A549 (cell line): ENCODE results near the gene CADPS2. TPM values are rescaled to one million over a fixed set of nuclear protein-coding genes. Genes with fewer than 3 reads are reported as not detected.

ENCODE experiments used
- ATAC-seq, 2 experiments: fragments of 200-7000 bp in 1 of 2; fragments of >200 bp in 1 of 2; cut with Nextera tagmentation in 1 of 2; cut with Tn5 transposase in 1 of 2; 3 replicates each; pipeline versions ENCODE4 v1.8.0 to v1.9.1; 2018 to 2020; ENCODE audit warnings: mild to moderate bottlenecking in 1 of 2, moderate library complexity in 1 of 2
- CTCF ChIA-PET: fragments of 300-600 bp; sonication (Branson Sonifier 250); formaldehyde crosslinking; extraction: SDS; loops from one replicate; lab custom pipeline; 2021; ENCODE audit warnings: antibody characterized with exemption, inconsistent platforms; lab: Yijun Ruan, JAX
- POLR2A ChIA-PET: fragments of 350-600 bp; formaldehyde crosslinking; extraction: SDS; loops from one replicate; lab custom pipeline; 2021; ENCODE audit warnings: antibody characterized with exemption, inconsistent platforms; lab: Yijun Ruan, JAX
- DNase-seq, 2 experiments: peaks; one replicate each; pipeline versions ENCODE4 v3.0.0 to v3.0.0-alpha.2; 2011 to 2016; ENCODE audit warnings: low read depth in 1 of 2, low spot score in 1 of 2
- FAIRE-seq: peaks from 2 replicates; lab custom pipeline; 2011; peaks lifted over from hg19 to GRCh38; lab: Jason Lieb, UNC
- H3K27ac ChIP-seq, 2 experiments: fragments of >200 bp; sonication (Bioruptor Twin); formaldehyde crosslinking; 3 replicates each; pipeline ENCODE4 v1.5.1; 2016 to 2017
- H3K4me1 ChIP-seq: fragments of >200 bp; sonication (Bioruptor Twin); formaldehyde crosslinking; 3 replicates; pipeline ENCODE4 v1.6.1; 2016
- H3K4me2 ChIP-seq: fragments of >200 bp; sonication (Bioruptor Twin); formaldehyde crosslinking; 3 replicates; pipeline ENCODE4 v1.6.1; 2016
- H3K4me3 ChIP-seq: fragments of >200 bp; sonication (Bioruptor Twin); formaldehyde crosslinking; 3 replicates; pipeline ENCODE4 v1.5.1; 2016
- H3K9me3 ChIP-seq: fragments of >200 bp; sonication (Bioruptor Twin); formaldehyde crosslinking; 3 replicates; pipeline ENCODE4 v1.6.1; 2016
- BCL3 ChIP-seq: fragments of >200 bp; sonication (Bioruptor Twin); formaldehyde crosslinking; IDR thresholded peaks from 3 replicates; pipeline ENCODE4 v1.6.1; 2016
- BHLHE40 ChIP-seq: IDR thresholded peaks from 2 replicates; pipeline ENCODE4 v1.6.1; 2012; ENCODE audit warnings: low read depth, low read length, inconsistent platforms
- CEBPB ChIP-seq, 2 experiments: fragments of >200 bp in 1 of 2; sonication (Bioruptor Twin) in 1 of 2; formaldehyde crosslinking in 1 of 2; IDR thresholded peaks; 2 replicates each; pipeline ENCODE4 v1.6.1; 2012 to 2016
- ELK1 ChIP-seq: fragments of 150-350 bp; IDR thresholded peaks from 2 replicates; pipeline ENCODE4 v1.6.1; 2014; ENCODE audit warnings: low read depth, mild to moderate bottlenecking, low read length
- EP300 ChIP-seq, 2 experiments: fragments of >200 bp; sonication (Bioruptor Twin); formaldehyde crosslinking; IDR thresholded peaks; 2 replicates in 1 of 2; 3 replicates in 1 of 2; pipeline ENCODE4 v1.6.1; 2016 to 2017
- FOSB ChIP-seq: fragments of 250-450 bp; sonication (Bioruptor Pico); IDR thresholded peaks from 2 replicates; pipeline ENCODE4 v1.5.0; 2020; ENCODE audit warnings: mild to moderate bottlenecking, moderate library complexity
- GATA3 ChIP-seq: IDR thresholded peaks from 2 replicates; pipeline ENCODE4 v1.6.1; 2012; ENCODE audit warnings: borderline replicate concordance
- JUNB ChIP-seq: fragments of >200 bp; sonication (Bioruptor Twin); formaldehyde crosslinking; IDR thresholded peaks from 2 replicates; pipeline ENCODE4 v1.6.1; 2016
- KDM5A ChIP-seq: fragments of 200-600 bp; sonication (generic); IDR thresholded peaks from 2 replicates; pipeline ENCODE4 v1.6.1; 2016; ENCODE audit warnings: antibody characterized with exemption, mild to moderate bottlenecking
- NR3C1 ChIP-seq: fragments of >200 bp; sonication (Bioruptor Twin); formaldehyde crosslinking; IDR thresholded peaks from 3 replicates; pipeline ENCODE4 v1.6.1; 2017
- PBX3 ChIP-seq: IDR thresholded peaks from 2 replicates; pipeline ENCODE4 v1.6.1; 2012
- PHF8 ChIP-seq: fragments of 200-600 bp; sonication (generic); IDR thresholded peaks from 2 replicates; pipeline ENCODE4 v1.6.1; 2016; ENCODE audit warnings: low read depth, mild to moderate bottlenecking, antibody characterized with exemption, moderate library complexity, borderline replicate concordance
- POLR2A ChIP-seq: IDR thresholded peaks from 2 replicates; pipeline ENCODE4 v1.6.1; 2012; ENCODE audit warnings: mild to moderate bottlenecking, low read length
- POLR2AphosphoS2 ChIP-seq: conservative IDR thresholded peaks from 2 replicates; pipeline ENCODE4 v1.6.1; 2012; ENCODE audit warnings: low read length, improper control_type of control experiment, inconsistent platforms
- RARB ChIP-seq: fragments of 250-450 bp; sonication (Bioruptor Pico); IDR thresholded peaks from 2 replicates; pipeline ENCODE4 v1.8.0; 2021; ENCODE audit warnings: mild to moderate bottlenecking, moderate library complexity
- RCOR1 ChIP-seq: fragments of 150-350 bp; IDR thresholded peaks from 2 replicates; pipeline ENCODE4 v1.6.1; 2014; ENCODE audit warnings: antibody characterized with exemption, low read length, low read depth
- RFX5 ChIP-seq: fragments of 450-650 bp; IDR thresholded peaks from 2 replicates; pipeline ENCODE4 v1.7.1; 2014; ENCODE audit warnings: antibody characterized with exemption, mild to moderate bottlenecking, moderate library complexity
- SMC3 ChIP-seq: fragments of >200 bp; sonication (Bioruptor Twin); formaldehyde crosslinking; IDR thresholded peaks from 3 replicates; pipeline ENCODE4 v1.6.1; 2018; ENCODE audit warnings: inconsistent platforms
- TP53 ChIP-seq: fragments of 250-450 bp; sonication (Bioruptor Pico); IDR thresholded peaks from 2 replicates; pipeline ENCODE4 v1.5.0; 2021; ENCODE audit warnings: mild to moderate bottlenecking, moderate library complexity
- ZFP36 ChIP-seq: fragments of 450-650 bp; IDR thresholded peaks from 2 replicates; pipeline ENCODE4 v1.6.1; 2014; ENCODE audit warnings: borderline replicate concordance; ENCODE audit not compliant: partially characterized antibody
- WGBS: methylation state at CpG from one replicate; pipeline ENCODE4 v1.1.6; 2017; ENCODE audit errors: missing lambda C conversion rate; 5-methylcytosine and 5-hydroxymethylcytosine counted together
- polyA plus RNA-seq, 4 experiments: library from polyadenylated mRNA; depleted of rRNA in 3 of 4; stranded (reverse); fragments of >200 nt; fragmentation: RNase III in 1 of 4; extraction: RNeasy Plus Mini Kit Qiagen cat#74134 plus additional on column Dnase treatment in 1 of 4; gene quantifications; 2 replicates in 3 of 4; 3 replicates in 1 of 4; pipeline ENCODE4 v1.2.3, GENCODE V29; 2011 to 2017
- TF ChIP-seq, protein P1 (sequence below): IDR thresholded peaks from 2 replicates; pipeline ENCODE4 v1.6.1; 2012; ENCODE audit warnings: low read depth, borderline replicate concordance

CADPS2 gene
- polyA plus RNA-seq, 2 of the 4 experiments (the other 2 are of a cell fraction), result 0.04 to 0.10 TPM

DNA sequence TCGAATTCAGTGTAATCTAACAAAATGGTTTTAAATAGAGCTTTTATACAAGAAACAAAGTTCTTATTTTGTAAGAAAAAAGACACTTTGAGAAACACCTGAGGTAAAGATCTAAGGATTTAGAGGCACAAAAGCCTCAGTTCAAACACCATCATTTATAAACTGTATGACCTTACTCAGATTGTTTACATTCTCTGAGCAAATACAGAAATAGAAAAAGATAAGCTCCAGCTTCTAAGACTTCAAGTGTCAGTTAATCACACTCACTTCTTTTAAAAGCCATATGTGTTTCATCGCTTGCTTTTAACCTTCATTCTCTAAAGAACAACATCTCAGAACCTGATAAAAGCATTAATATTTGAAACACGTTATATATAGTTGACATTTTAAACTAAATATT is 27.9 kb downstream of the CADPS2 start:
- 28% methylated on average over 3 of the region's 3 CpGs for WGBS
- Histone ChIP-seq H3K4me1 (no peaks in the 10 kb centered on the region), H3K4me2 (no peak overlapping the region), H3K9me3 (no peaks in the 10 kb centered on the region), H3K27ac (no peak overlapping the region)
- no peak for ATAC-seq
- CTCF ChIA-PET, result interaction anchor here (0.7 kb wide), 1 partner anchor 9 kb away, joined by 3 read pairs; no protein-coding TSS in a partner anchor
- TF ChIP-seq GATA3 (no peak), BHLHE40 (no peak), ELK1 (no peak)
- TF ChIP-seq, all 56 proteins: peak for 0
- DNase-seq (no peak), FAIRE-seq (no peak)
- no peak overlapping the region for H3K4me3 ChIP-seq
- POLR2A ChIA-PET, result no interaction called here

GRCh38 chr7:122850528-122850927 is 35.7 kb downstream of the CADPS2 start:
- TF ChIP-seq POLR2AphosphoS2 (no peak), RARB (CRISPR knock-in tag) (no peak), RCOR1 (no peak), KDM5A (no peak), PHF8 (no peak), ELK1 (no peak), ZFP36 (no peak), POLR2A (no peak)
- TF ChIP-seq, protein P1, sequence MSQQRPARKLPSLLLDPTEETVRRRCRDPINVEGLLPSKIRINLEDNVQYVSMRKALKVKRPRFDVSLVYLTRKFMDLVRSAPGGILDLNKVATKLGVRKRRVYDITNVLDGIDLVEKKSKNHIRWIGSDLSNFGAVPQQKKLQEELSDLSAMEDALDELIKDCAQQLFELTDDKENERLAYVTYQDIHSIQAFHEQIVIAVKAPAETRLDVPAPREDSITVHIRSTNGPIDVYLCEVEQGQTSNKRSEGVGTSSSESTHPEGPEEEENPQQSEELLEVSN, result no peak
- DNase-seq (no peak), ATAC-seq (no peak), FAIRE-seq (no peak)
- no peak overlapping the region for H3K4me3 ChIP-seq
- H3K4me2 ChIP-seq, result no peak overlapping the region
- ChIA-PET CTCF (interaction anchor here (1.2 kb wide), 1 partner anchor 15 kb away, joined by 5 read pairs; no protein-coding TSS in a partner anchor), POLR2A (no interaction called here)
- H3K9me3 ChIP-seq, result no peaks in the 10 kb centered on the region
- no peaks in the 10 kb centered on the region for H3K4me1 ChIP-seq
- no peak overlapping the region for H3K27ac ChIP-seq

DNA sequence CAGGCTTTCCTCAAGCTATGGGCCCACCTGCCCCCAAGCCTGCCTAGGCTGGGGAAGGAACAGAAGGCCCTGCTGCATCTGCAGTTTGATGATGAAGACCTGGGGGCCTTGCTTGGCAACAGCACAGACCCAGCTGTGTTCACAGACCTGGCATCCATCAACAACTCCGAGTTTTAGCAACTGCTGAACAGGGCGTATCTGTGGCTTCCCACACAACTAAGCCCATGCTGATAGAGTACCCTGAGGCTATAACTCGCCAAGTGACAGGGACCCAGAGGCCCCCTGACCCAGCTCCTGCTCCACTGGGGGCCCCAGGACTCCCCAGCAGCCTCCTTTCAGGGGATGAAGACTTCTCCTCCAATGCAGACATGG is 36.3 kb downstream of the CADPS2 start:
- Histone ChIP-seq H3K27ac (no peak overlapping the region), H3K4me1 (no peaks in the 10 kb centered on the region), H3K4me3 (no peak overlapping the region), H3K4me2 (no peak overlapping the region), H3K9me3 (no peaks in the 10 kb centered on the region)
- POLR2A ChIA-PET, result no interaction called here
- FAIRE-seq (no peak), ATAC-seq (no peak), DNase-seq (no peak)
- CTCF ChIA-PET, result interaction anchor here (0.8 to 1.2 kb wide), 3 partner anchors 8 to 305 kb away, joined by 3 to 5 read pairs (median 3); no protein-coding TSS in a partner anchor
- whole genome bisulfite sequencing, result 10% methylated on average over 3 of the region's 3 CpGs
- TF ChIP-seq TP53 (CRISPR knock-in tag), result no peak
- no peak for TF ChIP-seq GATA3
- no peak for TF ChIP-seq SMC3
- TF ChIP-seq FOSB (CRISPR knock-in tag), result no peak
- no peak for TF ChIP-seq ELK1
- TF ChIP-seq RCOR1, result no peak
- TF ChIP-seq NR3C1, result no peak
- TF ChIP-seq RFX5, result no peak
- TF ChIP-seq CEBPB (IDR thresholded peaks at IDR 0.05), result no peak
- TF ChIP-seq PBX3, result no peak
- TF ChIP-seq EP300 (IDR thresholded peaks at IDR 0.05), result no peak
- TF ChIP-seq KDM5A, result no peak
- no peak for TF ChIP-seq BCL3
- no peak for TF ChIP-seq JUNB
- TF ChIP-seq, all 56 proteins: peak for 0
